Smooth muscle cell (in vitro differentiated cells): Measurements from ENCODE around the gene GNG12. TPM values are rescaled to one million over a fixed set of nuclear protein-coding genes. Genes with fewer than 3 reads are reported as not detected.

Experiments used
- DNase-seq: peaks from one replicate; lab custom pipeline; 2025; ENCODE audit not compliant: unreplicated experiment; lab: John Stamatoyannopoulos, UW
- H2AFZ ChIP-seq: fragments of 200-600 bp; sonication (generic); 2 replicates; pipeline ENCODE4 v1.6.0; 2016; ENCODE audit warnings: antibody characterized with exemption, low read depth, mild to moderate bottlenecking
- H3F3A ChIP-seq: fragments of 200-600 bp; sonication (generic); 2 replicates; pipeline ENCODE4 v1.6.0; 2017; ENCODE audit warnings: antibody characterized with exemption, low read depth
- H3K27ac ChIP-seq: fragments of 200-600 bp; sonication (generic); 2 replicates; pipeline ENCODE4 v1.5.1; 2016; ENCODE audit warnings: low read depth, mild to moderate bottlenecking
- H3K27me3 ChIP-seq: fragments of 200-600 bp; sonication (generic); 2 replicates; pipeline ENCODE4 v1.6.1; 2016; ENCODE audit warnings: low read depth, mild to moderate bottlenecking
- H3K36me3 ChIP-seq: fragments of 200-600 bp; sonication (generic); 2 replicates; pipeline ENCODE4 v1.5.1; 2016; ENCODE audit warnings: low read depth
- H3K4me1 ChIP-seq: fragments of 200-600 bp; sonication (generic); 2 replicates; pipeline ENCODE4 v1.5.1; 2016; ENCODE audit warnings: low read depth
- H3K4me2 ChIP-seq: fragments of 200-600 bp; sonication (generic); 2 replicates; pipeline ENCODE4 v1.6.0; 2016; ENCODE audit warnings: mild to moderate bottlenecking
- H3K4me3 ChIP-seq: fragments of 200-600 bp; sonication (generic); 2 replicates; pipeline ENCODE4 v1.5.1; 2016; ENCODE audit warnings: mild to moderate bottlenecking
- H3K79me2 ChIP-seq: fragments of 200-600 bp; sonication (generic); 2 replicates; pipeline ENCODE4 v1.6.0; 2016; ENCODE audit warnings: low read depth, mild to moderate bottlenecking
- H3K9ac ChIP-seq: fragments of 200-600 bp; sonication (generic); 2 replicates; pipeline ENCODE4 v1.6.0; 2016; ENCODE audit warnings: low read depth
- H3K9me3 ChIP-seq: fragments of 200-600 bp; sonication (generic); replicated peaks from 2 replicates; pipeline ENCODE4 v1.5.1; 2016; ENCODE audit warnings: low read depth
- H4K20me1 ChIP-seq: fragments of 200-600 bp; sonication (generic); 2 replicates; pipeline ENCODE4 v1.6.0; 2016; ENCODE audit warnings: low read depth
- CTCF ChIP-seq: fragments of 200-600 bp; sonication (generic); IDR thresholded peaks from 2 replicates; pipeline ENCODE4 v1.5.1; 2017; ENCODE audit warnings: borderline replicate concordance, mild to moderate bottlenecking, antibody characterized with exemption; ENCODE audit not compliant: insufficient read depth, poor library complexity, severe bottlenecking
- WGBS: methylation state at CpG from one replicate; pipeline ENCODE4 v1.1.7; 2016; ENCODE audit warnings: low lambda C conversion rate; 5-methylcytosine and 5-hydroxymethylcytosine counted together
- polyA plus RNA-seq: library from polyadenylated mRNA; unstranded; fragments of >200 nt; fragmentation: Nextera tagmentation; extraction: Ambion mirVana; gene quantifications from 2 replicates; pipeline ENCODE4 v1.2.1, GENCODE V29; 2016
- total RNA-seq: library from RNA; depleted of rRNA; stranded (reverse); fragments of >200 nt; gene quantifications from 2 replicates; pipeline ENCODE4 v1.2.3, GENCODE V29; 2014

Gene GNG12
- total and polyA plus RNA-seq, 2 experiments from 2014 or later, result 54.6 to 86.6 TPM

- Histone ChIP-seq H3K79me2 (no peaks in the 10 kb centered on the region), H3F3A (no peaks in the 10 kb centered on the region), H3K9ac (no peak overlapping the region), H3K4me3 (no peak overlapping the region), H4K20me1 (no peaks in the 10 kb centered on the region), H3K27ac (no peak overlapping the region), H3K27me3 (no peaks in the 10 kb centered on the region), H2AFZ (no peak overlapping the region), H3K4me2 (no peak overlapping the region), H3K4me1 (no peaks in the 10 kb centered on the region), H3K9me3 (no peaks in the 10 kb centered on the region), H3K36me3 (no peaks in the 10 kb centered on the region)
- 90% methylated on average over 2 of the region's 2 CpGs for WGBS
- no peak for TF ChIP-seq CTCF
- no peak for DNase-seq
Measured at GRCh38 chr1:67677408-67677807, 155.9 kb downstream of the GNG12 start.

GRCh38 chr1:67676946-67677345 is 156.3 kb downstream of the GNG12 start:
- no peak overlapping the region for H3K4me3 ChIP-seq
- 78% methylated on average over 2 of the region's 2 CpGs for WGBS
- no peaks in the 10 kb centered on the region for H3K27me3 ChIP-seq
- no peak overlapping the region for H3K9ac ChIP-seq
- no peak overlapping the region for H3K27ac ChIP-seq
- no peaks in the 10 kb centered on the region for H3F3A ChIP-seq
- H3K4me2 ChIP-seq, result no peak overlapping the region
- H3K4me1 ChIP-seq, result no peaks in the 10 kb centered on the region
- no peak for TF ChIP-seq CTCF
- DNase-seq, result no peak
- no peaks in the 10 kb centered on the region for H3K79me2 ChIP-seq
- no peaks in the 10 kb centered on the region for H3K36me3 ChIP-seq
- no peak overlapping the region for H2AFZ ChIP-seq
- no peaks in the 10 kb centered on the region for H3K9me3 ChIP-seq
- no peaks in the 10 kb centered on the region for H4K20me1 ChIP-seq

- Histone ChIP-seq H3K27me3 (no peaks in the 10 kb centered on the region), H3K4me1 (no peaks in the 10 kb centered on the region), H4K20me1 (no peaks in the 10 kb centered on the region), H3K4me3 (no peak overlapping the region), H3K79me2 (no peaks in the 10 kb centered on the region), H3K27ac (no peak overlapping the region), H3K9me3 (no peaks in the 10 kb centered on the region), H3K36me3 (no peaks in the 10 kb centered on the region), H3K9ac (no peak overlapping the region), H2AFZ (no peak overlapping the region), H3F3A (no peaks in the 10 kb centered on the region), H3K4me2 (no peak overlapping the region)
- no peak for DNase-seq
- no peak for TF ChIP-seq CTCF
- WGBS, result 85% methylated on average over 2 of the region's 2 CpGs
Measured at GRCh38 chr1:67676287-67676686, 157.0 kb downstream of the GNG12 start.

GRCh38 chr1:67675800-67676199 is 157.5 kb downstream of the GNG12 start:
- Histone ChIP-seq H3K4me3 (no peak overlapping the region), H3K9me3 (no peaks in the 10 kb centered on the region), H3K4me1 (no peaks in the 10 kb centered on the region), H3K4me2 (peak overlapping the region; percentile 18), H4K20me1 (no peaks in the 10 kb centered on the region), H3K9ac (no peak overlapping the region), H3K27me3 (peaks cover under 1% of the 10 kb centered on the region), H3K27ac (peak overlapping the region; percentile 20), H2AFZ (no peak overlapping the region), H3K79me2 (no peaks in the 10 kb centered on the region), H3K36me3 (no peaks in the 10 kb centered on the region), H3F3A (no peaks in the 10 kb centered on the region)
- WGBS, result 29% methylated on average over 2 of the region's 2 CpGs
- no peak for DNase-seq
- no peak for TF ChIP-seq CTCF
